D721Med (cell line): ENCODE data around the gene SHANK2.

Experiments
- DNase-seq: peaks from one replicate; pipeline ENCODE4 v3.0.0; 2011; ENCODE audit warnings: low spot score; ENCODE audit not compliant: insufficient read length
- FAIRE-seq: peaks from 2 replicates; lab custom pipeline; 2011; peaks lifted over from hg19 to GRCh38; lab: Jason Lieb, UNC
- TF ChIP-seq, protein P1 (sequence below): IDR thresholded peaks from 2 replicates; pipeline ENCODE4 v1.5.1; 2012; ENCODE audit warnings: mild to moderate bottlenecking, control low read depth; ENCODE audit not compliant: insufficient read depth; ENCODE audit errors: missing control alignments

SHANK2 gene

GRCh38 chr11:71204748-71205664 is 47.4 kb downstream of the SHANK2 start:
- FAIRE-seq (no peak), DNase-seq (no peak)
- TF ChIP-seq, protein P1, sequence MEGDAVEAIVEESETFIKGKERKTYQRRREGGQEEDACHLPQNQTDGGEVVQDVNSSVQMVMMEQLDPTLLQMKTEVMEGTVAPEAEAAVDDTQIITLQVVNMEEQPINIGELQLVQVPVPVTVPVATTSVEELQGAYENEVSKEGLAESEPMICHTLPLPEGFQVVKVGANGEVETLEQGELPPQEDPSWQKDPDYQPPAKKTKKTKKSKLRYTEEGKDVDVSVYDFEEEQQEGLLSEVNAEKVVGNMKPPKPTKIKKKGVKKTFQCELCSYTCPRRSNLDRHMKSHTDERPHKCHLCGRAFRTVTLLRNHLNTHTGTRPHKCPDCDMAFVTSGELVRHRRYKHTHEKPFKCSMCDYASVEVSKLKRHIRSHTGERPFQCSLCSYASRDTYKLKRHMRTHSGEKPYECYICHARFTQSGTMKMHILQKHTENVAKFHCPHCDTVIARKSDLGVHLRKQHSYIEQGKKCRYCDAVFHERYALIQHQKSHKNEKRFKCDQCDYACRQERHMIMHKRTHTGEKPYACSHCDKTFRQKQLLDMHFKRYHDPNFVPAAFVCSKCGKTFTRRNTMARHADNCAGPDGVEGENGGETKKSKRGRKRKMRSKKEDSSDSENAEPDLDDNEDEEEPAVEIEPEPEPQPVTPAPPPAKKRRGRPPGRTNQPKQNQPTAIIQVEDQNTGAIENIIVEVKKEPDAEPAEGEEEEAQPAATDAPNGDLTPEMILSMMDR, result no peak

- TF ChIP-seq, protein P1, result no peak
- FAIRE-seq, result no peak
- no peak for DNase-seq
Measured at GRCh38 chr11:71204294-71204693, 48.1 kb downstream of the SHANK2 start.

DNA sequence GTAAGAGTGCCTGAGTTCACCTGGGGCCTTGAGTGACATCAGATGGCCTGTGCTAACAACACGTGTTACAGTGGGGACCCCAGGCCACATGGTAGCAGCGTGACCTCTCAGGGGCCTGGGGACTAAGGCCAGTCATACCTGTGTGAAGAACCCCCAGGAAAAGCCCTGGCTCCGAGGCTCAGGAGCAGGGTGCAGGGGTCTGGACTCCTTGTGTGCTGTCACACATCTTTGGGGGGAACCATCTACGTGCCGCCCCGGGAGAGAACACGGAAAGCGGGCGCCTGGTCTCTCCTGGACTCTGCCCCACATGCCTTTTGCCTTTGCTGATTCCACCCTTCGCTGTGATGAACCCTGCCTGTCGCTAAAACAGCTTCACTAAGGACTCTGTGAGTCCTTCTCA is 48.7 kb downstream of the SHANK2 start:
- TF ChIP-seq, protein P1, result no peak
- FAIRE-seq, result no peak
- no peak for DNase-seq

GRCh38 chr11:71202966-71203365 is 49.4 kb downstream of the SHANK2 start:
- FAIRE-seq (no peak), DNase-seq (no peak)

GRCh38 chr11:71202598-71202944 is 49.8 kb downstream of the SHANK2 start:
- TF ChIP-seq, protein P1, result no peak
- DNase-seq (no peak), FAIRE-seq (no peak)

More at GRCh38 chr11:71202966-71203365, 49.4 kb downstream of the SHANK2 start:
- TF ChIP-seq, protein P1, result no peak
